Measurements from ENCODE around the gene XIRP1.
"Not testable (repeated sequence)": the region's sequence is repeated elsewhere in the genome, so short reads cannot be mapped to it uniquely, and the experiment has no call there.

XIRP1 gene, protein sequence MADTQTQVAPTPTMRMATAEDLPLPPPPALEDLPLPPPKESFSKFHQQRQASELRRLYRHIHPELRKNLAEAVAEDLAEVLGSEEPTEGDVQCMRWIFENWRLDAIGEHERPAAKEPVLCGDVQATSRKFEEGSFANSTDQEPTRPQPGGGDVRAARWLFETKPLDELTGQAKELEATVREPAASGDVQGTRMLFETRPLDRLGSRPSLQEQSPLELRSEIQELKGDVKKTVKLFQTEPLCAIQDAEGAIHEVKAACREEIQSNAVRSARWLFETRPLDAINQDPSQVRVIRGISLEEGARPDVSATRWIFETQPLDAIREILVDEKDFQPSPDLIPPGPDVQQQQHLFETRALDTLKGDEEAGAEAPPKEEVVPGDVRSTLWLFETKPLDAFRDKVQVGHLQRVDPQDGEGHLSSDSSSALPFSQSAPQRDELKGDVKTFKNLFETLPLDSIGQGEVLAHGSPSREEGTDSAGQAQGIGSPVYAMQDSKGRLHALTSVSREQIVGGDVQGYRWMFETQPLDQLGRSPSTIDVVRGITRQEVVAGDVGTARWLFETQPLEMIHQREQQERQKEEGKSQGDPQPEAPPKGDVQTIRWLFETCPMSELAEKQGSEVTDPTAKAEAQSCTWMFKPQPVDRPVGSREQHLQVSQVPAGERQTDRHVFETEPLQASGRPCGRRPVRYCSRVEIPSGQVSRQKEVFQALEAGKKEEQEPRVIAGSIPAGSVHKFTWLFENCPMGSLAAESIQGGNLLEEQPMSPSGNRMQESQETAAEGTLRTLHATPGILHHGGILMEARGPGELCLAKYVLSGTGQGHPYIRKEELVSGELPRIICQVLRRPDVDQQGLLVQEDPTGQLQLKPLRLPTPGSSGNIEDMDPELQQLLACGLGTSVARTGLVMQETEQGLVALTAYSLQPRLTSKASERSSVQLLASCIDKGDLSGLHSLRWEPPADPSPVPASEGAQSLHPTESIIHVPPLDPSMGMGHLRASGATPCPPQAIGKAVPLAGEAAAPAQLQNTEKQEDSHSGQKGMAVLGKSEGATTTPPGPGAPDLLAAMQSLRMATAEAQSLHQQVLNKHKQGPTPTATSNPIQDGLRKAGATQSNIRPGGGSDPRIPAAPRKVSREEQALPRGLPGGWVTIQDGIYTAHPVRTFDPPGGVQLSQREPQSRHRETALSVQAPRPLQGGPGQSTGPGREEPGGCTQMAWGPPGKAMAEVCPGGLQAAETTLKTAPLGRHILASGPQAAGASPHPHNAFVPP (N-terminal part only)

DNA sequence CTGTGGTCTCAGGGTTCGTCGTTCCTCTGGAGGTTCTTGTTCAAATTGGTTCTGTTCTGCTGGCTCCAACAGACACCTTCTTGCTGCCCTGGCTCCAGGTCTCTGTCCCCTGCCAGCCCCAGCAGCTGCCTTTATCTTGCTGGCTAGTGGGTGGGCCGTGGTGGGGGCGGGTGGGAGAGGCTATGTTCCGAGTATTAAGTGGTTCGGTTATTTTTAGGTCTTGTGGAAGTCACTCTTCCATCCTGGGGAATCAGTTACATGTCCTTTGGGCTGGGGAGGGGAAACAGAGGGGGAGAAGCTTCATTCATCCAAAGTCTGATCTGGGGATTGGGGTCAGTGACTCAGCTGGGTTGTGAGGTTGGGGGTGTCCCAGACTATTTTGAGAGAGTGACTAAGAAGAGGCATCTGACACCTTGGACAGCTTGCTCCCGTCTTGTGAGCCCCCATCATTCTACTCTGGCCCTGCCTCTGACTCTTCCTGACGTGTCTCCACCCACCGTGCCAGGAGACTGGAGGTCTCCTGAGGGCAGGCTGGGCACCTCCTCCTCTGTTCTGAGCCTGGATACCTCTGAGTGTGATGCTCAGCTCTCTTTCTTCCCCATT lies at the start of gene XIRP1:
TSS of gene XIRP1 (minus strand) at position 106 of the 603 bp plus-strand sequence. CDS start 3,150 bp downstream, outside the sequence.
- DNase-seq: no peak

- no peak for DNase-seq
Observed at GRCh38 chr3:39241561-39241960, 49.2 kb upstream of the XIRP1 start.

DNA sequence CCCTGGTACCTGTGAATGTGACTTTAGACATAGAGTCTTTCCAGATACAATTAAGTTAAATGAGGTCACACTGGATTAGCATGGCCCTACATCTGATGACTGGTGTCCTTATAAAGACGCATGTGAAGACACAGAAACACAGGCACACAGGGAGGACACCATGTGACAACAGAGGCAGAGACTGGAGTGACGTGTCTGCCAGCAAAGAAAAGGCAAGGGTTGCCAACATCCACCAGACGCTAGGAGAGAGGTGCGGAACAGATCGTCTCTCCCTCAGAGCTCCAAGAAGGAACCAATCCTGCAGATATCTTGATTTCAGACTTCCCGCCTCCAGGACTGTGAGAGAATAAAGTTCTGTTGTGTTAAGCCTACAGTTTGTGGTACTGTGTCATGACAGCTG lies 44.6 kb upstream of the XIRP1 start:
- no peak for DNase-seq

DNA sequence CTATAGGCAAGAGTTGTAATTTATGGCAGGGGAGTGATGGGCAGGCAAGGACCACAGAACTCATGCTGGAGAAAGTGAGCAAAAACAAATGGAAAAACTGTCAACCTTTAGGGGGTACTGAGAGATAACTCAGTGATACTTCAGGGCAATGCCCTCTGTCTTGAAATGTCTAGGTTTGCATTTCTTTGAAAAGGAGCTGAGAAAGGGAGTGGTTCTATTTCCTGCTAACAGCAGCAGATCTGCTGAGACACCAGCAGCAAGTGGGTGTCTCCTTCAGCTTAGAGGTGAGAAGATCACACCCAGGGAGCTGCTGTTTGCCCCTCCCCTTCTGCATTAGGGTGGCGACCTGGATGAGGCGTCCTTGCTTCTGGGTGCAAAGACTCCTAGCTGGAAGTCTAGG lies 42.3 kb upstream of the XIRP1 start:
- no peak for DNase-seq

DNA sequence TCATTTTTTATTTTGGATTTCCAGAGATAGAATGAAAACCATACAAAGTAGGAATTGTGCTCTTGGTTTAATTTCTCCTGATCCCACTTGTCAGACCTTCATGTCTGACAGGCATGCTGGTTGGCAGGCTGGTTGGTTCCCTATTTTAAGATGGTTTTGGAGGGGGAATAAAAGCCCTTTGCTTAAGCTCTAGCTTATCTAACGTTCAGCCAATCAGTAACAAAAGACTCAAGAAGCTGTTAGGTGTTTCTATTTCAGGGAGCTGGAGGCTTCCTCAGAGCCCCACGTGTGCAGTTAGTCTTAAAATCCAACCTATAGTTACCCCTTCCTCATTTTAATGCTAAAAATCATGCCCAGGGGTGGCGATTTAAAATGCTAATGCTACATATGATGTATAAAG lies 40.5 kb upstream of the XIRP1 start:
- no peak for DNase-seq

GRCh38 chr3:39230453-39230852 lies 38.1 kb upstream of the XIRP1 start:
- no peak for DNase-seq

DNA sequence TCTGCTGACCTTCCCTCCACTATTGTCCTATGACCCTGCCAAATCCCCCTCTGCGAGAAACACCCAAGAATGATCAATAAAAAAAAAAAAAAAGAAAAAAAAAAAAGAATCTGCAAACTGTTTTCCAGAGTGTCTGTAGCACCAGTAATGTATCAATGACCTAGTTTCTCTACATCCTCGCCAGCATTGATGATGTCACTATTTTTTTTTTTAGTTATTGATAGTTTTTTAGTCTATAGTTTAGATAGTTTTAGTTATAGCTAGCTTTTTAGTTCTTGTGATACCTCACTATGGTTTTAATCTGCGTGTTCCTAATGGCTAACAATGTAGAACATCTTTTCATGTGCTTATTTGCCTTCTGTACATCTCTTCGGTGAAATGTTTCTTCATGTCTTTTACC lies 36.1 kb upstream of the XIRP1 start:
- DNase-seq: no peak

- not testable (repeated sequence) for DNase-seq
Observed at GRCh38 chr3:39227596-39227995, 35.2 kb upstream of the XIRP1 start.

GRCh38 chr3:39226106-39226741 lies 33.8 kb upstream of the XIRP1 start:
- no peak for DNase-seq

- no peak for DNase-seq
Observed at GRCh38 chr3:39224288-39224687, 31.9 kb upstream of the XIRP1 start.

GRCh38 chr3:39222939-39223338 lies 30.5 kb upstream of the XIRP1 start:
- no peak for DNase-seq

- no peak for DNase-seq
Observed at GRCh38 chr3:39222462-39222861, 30.1 kb upstream of the XIRP1 start.

DNA sequence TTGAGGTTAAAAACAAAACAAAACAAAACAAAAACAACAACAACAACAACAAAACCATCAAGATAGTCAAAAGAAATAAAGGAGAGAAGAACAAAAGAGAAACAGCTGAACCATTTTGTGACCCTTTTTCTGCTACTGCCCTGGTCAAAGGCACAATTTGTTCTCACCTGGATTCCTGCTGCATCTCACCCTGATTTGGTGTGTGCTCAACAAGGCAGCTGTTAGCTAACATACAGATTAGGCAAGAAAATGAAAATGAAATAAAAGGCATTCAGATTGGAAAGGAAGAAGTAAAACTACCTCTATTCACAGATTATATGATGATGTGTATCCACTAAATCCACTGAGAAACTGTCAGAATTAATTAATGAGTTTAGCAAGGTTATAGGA lies 28.7 kb upstream of the XIRP1 start:
- DNase-seq: no peak

- DNase-seq: no peak
Observed at GRCh38 chr3:39220407-39221140, 28.2 kb upstream of the XIRP1 start.

- no peak for DNase-seq
Observed at GRCh38 chr3:39219702-39220101, 27.3 kb upstream of the XIRP1 start.

DNA sequence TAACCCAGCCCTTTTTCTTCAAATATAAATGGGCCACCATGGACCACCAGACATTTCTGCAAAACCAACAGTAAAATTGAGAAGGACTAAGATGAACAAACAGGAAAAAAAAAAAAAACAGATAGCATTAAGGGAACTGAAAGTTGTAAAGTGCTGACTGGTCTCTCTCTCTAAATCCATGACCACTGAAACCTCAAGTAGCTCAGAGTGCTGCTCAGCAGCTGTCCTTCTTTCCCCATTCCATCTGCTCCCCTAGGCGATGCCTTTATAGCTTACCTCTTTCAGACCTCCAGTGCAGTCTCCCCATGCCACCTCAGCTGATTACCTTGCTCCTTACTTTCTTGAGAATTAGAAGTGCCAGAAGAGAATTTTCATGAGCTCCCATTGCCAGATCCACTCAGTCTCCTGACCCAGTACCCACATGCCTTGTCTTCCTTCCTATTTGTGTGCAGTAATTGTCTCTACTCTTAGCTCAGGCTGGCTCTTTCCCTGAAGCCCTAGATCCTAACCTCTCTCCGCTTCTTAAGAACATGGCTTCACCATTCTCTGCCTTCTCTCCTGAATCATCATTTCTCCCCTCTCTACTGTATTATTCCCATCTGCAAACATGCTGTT lies 23.9 kb upstream of the XIRP1 start:
- DNase-seq: no peak

DNA sequence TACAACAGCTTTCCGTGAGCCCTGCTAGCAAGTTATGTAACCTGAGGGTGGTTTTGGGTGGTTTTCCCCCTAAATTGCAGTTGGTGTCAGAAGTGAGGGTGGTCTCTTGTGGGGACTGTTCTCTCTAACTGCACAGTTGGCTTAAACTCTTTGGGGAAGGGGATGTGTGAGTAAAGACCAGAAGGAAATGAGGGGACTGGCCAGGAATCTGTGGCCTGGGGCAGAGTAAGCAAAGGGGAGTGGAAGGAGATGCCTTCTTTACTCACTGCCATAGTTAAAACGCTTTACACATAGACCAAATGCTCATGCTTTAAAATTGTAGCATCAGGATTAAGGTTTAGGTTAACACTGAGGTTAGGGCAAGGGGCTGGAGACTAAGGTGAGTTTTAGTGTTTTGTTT lies 21.2 kb upstream of the XIRP1 start:
- DNase-seq: no peak

DNA sequence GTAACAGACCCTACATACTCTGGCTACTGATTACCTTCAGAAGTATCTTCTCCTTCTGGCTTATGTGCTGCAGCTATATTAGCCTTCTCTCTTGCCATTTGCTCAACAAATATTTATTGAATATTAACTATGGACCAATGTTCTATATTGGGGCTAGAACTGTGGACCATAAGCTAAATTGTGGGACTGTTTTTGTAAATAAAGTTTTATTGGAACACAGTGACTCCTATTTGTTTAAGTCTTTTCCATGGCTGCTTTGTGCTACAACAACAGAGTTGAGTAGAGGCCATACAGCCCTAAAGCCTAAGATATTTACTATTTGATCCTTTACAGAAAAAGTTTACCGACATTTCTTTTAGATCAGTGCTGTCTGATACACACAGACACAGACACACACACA lies 20.3 kb upstream of the XIRP1 start:
- no peak for DNase-seq

- DNase-seq: no peak
Observed at GRCh38 chr3:39211332-39212130, 19.1 kb upstream of the XIRP1 start.

DNA sequence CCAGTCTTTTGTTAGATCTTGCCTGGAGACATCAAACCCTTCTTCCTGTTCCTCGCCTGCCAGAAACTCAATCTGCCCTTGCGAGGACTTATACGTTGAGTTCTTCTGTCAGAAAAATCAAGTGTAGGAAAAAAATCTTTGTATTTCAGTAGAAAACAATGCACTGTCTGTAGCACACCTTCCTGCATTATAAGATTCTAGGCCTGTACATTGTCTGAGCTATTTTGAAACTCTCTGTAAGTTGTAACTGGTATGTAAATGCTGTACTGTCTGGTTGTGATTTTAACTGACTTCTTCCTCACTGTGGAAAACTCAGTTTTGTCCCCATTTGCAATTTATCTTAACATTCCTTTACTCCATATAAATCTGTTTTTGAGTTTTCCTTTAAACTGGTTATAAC lies 17.7 kb upstream of the XIRP1 start:
- DNase-seq: no peak
